Upper lobe of left lung (tissue), 4 donors: Measurements from ENCODE around the gene ITIH5.

Experiments used
- CTCF ChIP-seq, 6 experiments: fragments of 450-650 bp in 4 of 6; fragments of 200-600 bp in 2 of 6; sonication (generic) in 2 of 6; IDR thresholded peaks; one replicate each; pipeline ENCODE4 v1.5.1; 2016 to 2019; ENCODE audit warnings: antibody characterized with exemption in 6 of 6
- EP300 ChIP-seq, 4 donors: sonication (generic); formaldehyde crosslinking; IDR thresholded peaks; one replicate each; pipeline ENCODE4 v1.5.1; 2017; ENCODE audit warnings: antibody characterized with exemption in 4 of 4, control low read depth in 2 of 4
- POLR2A ChIP-seq, 4 donors: fragments of 450-650 bp; IDR thresholded peaks; one replicate each; pipeline ENCODE4 v1.5.1; 2016 to 2017; ENCODE audit warnings: antibody characterized with exemption in 4 of 4, mild to moderate bottlenecking in 2 of 4
- POLR2AphosphoS5 ChIP-seq, 2 donors: sonication (generic); formaldehyde crosslinking; IDR thresholded peaks; one replicate each; pipeline ENCODE4 v1.5.1; 2017; ENCODE audit warnings: antibody characterized with exemption in 2 of 2

GRCh38 chr10:7559386-7559785, 107.4 kb downstream of the ITIH5 start:
- no peak for TF ChIP-seq CTCF (IDR thresholded peaks at IDR 0.05)
- TF ChIP-seq POLR2AphosphoS5 (IDR thresholded peaks at IDR 0.05): no peak
- TF ChIP-seq EP300 (IDR thresholded peaks at IDR 0.05): no peak
- TF ChIP-seq POLR2A (IDR thresholded peaks at IDR 0.05): no peak
